ENCODE results near the gene CDYL.

GRCh38 chr6:4969609-4970285 lies 193.5 kb downstream of the CDYL start:
- TF ChIP-seq YY1 (IDR thresholded peaks at IDR 0.05; ENCODE audit: low read depth) = no peak
- TF ChIP-seq MAX (IDR thresholded peaks at IDR 0.05; ENCODE audit: low read depth) = no peak
- no peak for TF ChIP-seq RAD21 (IDR thresholded peaks at IDR 0.05; ENCODE audit: low read length)
- TF ChIP-seq CTCF (IDR thresholded peaks at IDR 0.05) = no peak
